Measurements from ENCODE around the gene SND1.
A peak's percentile ranks its signal among the peaks of the same experiment; 100 is the strongest.

The SND1 gene

DNA sequence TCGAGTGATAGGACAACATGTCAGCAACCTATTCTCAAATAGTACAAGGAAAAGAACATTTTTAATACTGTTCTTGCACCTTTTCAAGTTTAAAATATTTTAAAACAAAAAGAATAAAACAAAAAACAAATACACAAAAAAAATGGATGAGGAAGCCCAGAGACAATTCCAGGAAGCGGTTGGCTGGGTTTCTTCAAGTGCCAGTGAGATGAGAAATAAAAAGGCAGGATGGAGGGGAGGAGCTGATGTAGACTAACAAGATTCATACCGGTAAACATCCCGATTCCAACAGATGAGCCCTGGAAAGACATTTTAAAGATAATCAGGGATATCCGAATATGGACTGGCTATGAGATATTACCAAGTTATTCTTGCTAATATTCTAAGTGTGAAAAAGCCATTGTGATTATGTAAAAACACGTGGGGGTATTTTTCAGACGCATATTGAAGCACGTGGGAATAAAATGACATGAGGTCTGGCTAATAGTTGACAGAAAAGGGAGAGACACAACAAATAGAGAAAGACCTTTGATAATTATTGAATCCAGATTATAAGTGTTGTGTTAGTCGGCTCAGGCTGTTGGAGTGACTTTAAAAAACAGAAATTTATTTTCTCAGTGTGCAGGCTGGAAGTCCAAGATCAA lies 480.6 kb downstream of the SND1 start:
- DNase-seq = no peak

DNA sequence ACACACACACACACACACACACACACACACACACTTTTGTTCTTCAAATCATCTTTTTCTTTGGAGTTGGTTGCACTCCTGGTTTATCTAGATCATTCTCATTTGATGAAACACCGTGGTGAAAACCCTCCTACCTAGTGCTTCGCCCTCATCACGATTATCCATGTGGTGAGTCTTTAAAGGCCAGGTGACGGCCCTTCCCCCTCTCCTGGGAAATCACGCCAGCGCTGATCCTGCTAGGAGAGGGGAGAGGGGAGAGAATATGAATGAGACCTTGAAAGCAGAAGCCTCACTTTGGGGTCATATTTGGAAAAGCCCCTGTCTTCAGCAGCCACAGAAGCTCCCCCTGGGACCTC lies 483.1 kb downstream of the SND1 start:
- no peak for DNase-seq

DNA sequence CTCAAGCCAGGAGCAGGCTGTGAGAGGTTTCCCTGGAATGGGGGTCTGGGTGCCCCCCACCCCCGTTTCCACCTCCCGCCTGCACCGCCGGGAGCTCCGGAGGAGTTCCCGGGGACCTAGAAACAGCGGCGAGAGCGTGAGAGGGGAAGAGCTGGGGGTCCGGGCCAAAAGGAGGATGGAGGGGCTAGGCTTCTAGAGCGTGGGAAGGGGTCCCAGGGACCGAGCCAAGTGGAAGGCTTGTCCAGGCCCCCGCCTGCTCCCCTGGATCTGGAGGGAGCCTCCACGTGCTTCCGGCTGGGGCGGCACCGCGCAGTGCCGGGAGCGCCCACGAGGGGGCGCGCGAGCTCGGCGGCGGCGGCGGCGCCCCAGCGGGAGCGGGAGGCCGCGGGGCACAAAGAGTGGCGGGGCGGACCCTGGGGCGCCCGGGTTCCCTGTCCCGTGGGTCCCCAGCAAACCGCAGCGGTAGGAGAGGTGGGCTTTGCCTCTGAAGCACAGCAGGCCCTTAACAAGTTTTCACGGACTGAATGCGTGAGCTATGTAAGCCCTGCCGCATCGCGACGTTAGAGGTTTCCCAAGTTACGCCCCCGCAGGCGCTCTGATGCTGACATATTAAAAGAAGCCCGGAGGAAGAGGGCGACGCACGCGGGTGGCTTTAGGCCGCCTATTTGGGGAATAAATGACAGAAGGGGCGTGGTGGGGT lies 483.7 kb downstream of the SND1 start:
- peak; percentile 64 for DNase-seq

DNA sequence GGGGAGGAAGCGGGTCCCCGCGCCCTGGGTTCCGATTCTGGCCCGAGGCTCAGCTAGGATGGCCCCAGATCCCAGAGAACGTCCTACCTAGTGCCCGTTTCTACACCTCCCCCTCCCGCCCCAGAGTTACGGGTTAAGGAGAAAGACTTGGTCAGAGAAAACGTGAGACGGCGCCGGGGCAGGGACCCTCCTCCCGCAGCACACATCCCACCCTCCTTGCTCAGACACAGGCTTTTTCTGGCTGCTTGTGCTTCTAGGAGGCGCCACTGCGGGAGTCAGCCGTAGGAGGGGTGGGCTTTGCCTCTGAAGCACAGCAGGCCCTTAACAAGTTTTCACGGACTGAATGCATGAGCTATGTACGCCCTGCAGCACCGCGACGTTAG lies 484.2 kb downstream of the SND1 start:
- DNase-seq = no peak

DNA sequence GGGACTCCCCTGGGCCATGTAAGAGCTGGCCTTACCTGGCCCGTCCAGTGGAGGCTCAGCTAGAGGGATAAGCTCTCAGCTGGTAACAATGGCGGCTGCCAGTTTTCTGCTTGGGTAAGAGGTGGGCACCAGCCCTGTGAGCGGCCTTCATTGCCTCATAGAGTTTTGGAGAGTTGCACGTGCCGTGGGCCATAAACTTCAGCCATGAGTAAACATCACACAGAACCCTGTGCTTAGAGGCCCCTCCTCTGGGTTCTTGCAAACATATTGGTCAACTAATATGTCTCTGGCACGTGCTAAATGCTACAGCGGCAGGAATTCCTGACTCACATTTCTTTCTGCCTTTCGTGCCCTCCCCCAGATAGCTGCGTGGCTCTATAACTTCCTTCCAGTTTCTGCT lies 485.2 kb downstream of the SND1 start:
- DNase-seq = no peak

DNA sequence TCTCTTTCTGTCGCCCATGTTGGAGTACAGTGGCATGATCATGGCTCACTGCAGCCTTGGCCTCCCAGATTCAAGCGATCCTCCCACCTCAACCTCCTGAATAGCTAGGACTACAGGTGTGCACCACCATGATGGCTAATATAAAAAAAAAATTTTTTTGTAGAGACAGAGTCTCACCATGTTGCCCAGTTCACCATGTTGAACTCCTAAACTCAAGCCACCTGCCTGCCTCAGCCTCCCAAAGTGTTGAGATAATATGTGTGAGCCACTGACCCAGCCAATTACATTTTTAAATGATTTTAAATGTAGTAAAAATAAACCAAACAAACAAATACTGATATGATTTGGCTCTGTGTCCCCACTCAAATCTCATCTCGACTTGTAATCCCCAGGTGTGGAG lies 487.4 kb downstream of the SND1 start:
- no peak for DNase-seq

DNA sequence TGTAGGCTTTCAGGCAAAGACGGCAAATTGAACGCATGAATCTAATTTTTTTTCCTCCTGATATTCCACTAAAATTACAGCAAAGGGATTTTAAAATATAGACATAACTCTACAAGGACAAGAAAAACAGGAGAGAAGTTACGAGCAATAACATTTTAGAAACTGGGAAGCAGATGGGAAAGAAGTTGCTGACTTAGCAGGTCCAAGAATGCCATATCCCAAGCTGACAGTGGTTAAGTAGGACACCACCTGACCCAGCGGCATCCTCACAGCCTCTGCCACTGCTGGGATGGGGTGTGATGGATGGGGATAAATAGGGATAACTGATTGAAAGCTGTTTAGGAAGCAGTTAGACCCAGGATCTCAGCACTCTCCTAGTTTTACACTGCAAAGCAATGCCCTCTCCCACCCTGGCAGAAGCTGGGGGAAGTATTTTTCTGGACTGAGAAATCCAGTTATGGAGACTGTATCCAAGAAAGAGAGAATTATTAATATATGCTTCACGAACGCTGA lies 489.7 kb downstream of the SND1 start:
- DNase-seq = no peak

Measured in stimulated activated naive CD4-positive, alpha-beta T cell treated with Interleukin-2 at 50 U/mL for 16 hours (primary cell).